Psoas muscle (tissue), 8 donors: ENCODE measurements around the gene TCFL5. TPM values are rescaled to one million over a fixed set of nuclear protein-coding genes. Genes with fewer than 3 reads are reported as not detected.

Experiments
- ATAC-seq, 4 donors: fragments of 200-7000 bp; cut with Tn5 transposase; one replicate each; pipeline ENCODE4 v1.9.1; 2020; ENCODE audit warnings: moderate library complexity in 3 of 4, mild to moderate bottlenecking in 2 of 4
- DNase-seq, 2 donors: peaks; one replicate each; pipeline ENCODE4 v3.0.0-alpha.2; 2020
- H3K27ac ChIP-seq: fragments of 200-600 bp; one replicate; pipeline ENCODE4 v1.8.0; 2022
- H3K27me3 ChIP-seq, 3 donors: fragments of 200-600 bp in 1 of 3; one replicate each; pipeline versions ENCODE4 v1.6.1 to v1.8.0; 2013 to 2022; ENCODE audit warnings: low read length in 2 of 3, mild to moderate bottlenecking in 2 of 3, moderate library complexity in 1 of 3; ENCODE audit not compliant: insufficient read depth in 3 of 3
- H3K36me3 ChIP-seq, 2 donors: fragments of 200-600 bp in 1 of 2; one replicate each; pipeline versions ENCODE4 v1.6.1 to v1.8.0; 2013 to 2022; ENCODE audit warnings: low read depth in 1 of 2, mild to moderate bottlenecking in 1 of 2, moderate library complexity in 1 of 2; ENCODE audit not compliant: insufficient read depth in 1 of 2
- H3K4me1 ChIP-seq: fragments of 200-600 bp; one replicate; pipeline ENCODE4 v1.8.0; 2022
- H3K4me3 ChIP-seq: fragments of 200-600 bp; one replicate; pipeline ENCODE4 v1.8.0; 2022; ENCODE audit warnings: mild to moderate bottlenecking
- H3K9me3 ChIP-seq: fragments of 200-600 bp; one replicate; pipeline ENCODE4 v1.8.0; 2022
- CTCF ChIP-seq: fragments of 200-600 bp; IDR thresholded peaks from one replicate; pipeline ENCODE4 v1.8.0; 2022; ENCODE audit warnings: antibody characterized with exemption
- WGBS, 3 donors: extraction: QIAGEN DNeasy Blood & Tissue Kit; methylation state at CpG; one replicate each; pipeline versions ENCODE4 v1.1.6 to v1.1.7; 2013; 5-methylcytosine and 5-hydroxymethylcytosine counted together
- intact Hi-C, 2 donors: fragments of 100-400 bp; cut with DNase I; formaldehyde crosslinking; loops; one replicate each; pipeline versions ENCODE4 v1.11.0 to v1.14.2; 2022
- polyA plus RNA-seq, 3 donors: library from polyadenylated mRNA; stranded (reverse); fragments of 200-250 nt; gene quantifications; one replicate each; pipeline ENCODE4 v1.2.3, GENCODE V29; 2013
- total RNA-seq, 4 donors: library from RNA; stranded (reverse); fragmentation: NEBNext Ultra II Directional in 2 of 4; extraction: Animal tissue kit (Norgen Biotek cat#: 25700) in 2 of 4; gene quantifications; one replicate each; pipeline versions ENCODE4 v1.2.1 to v1.2.4, GENCODE V29; 2021 to 2023
- donor health status: healthy with polysubstance abuse.
- donor health status: DM: no; HTN: no; CAD: no; lungs with moderate emphysema.
- donor health status: Bipolar disorder and iron deficiency.
- donor health status: healthy.
- donor health status: DM: yes; HTN: yes; CAD: no.
- donor health status: DM: no; HTN: no; CAD: no.
- donor health status: DM: no; HTN: no; CAD: no.
- donor health status: DM: yes; HTN: yes; CAD: no.

Gene TCFL5
- total and polyA plus RNA-seq, 7 donors: 2.3 to 5.2 (median 3.9) TPM

DNA sequence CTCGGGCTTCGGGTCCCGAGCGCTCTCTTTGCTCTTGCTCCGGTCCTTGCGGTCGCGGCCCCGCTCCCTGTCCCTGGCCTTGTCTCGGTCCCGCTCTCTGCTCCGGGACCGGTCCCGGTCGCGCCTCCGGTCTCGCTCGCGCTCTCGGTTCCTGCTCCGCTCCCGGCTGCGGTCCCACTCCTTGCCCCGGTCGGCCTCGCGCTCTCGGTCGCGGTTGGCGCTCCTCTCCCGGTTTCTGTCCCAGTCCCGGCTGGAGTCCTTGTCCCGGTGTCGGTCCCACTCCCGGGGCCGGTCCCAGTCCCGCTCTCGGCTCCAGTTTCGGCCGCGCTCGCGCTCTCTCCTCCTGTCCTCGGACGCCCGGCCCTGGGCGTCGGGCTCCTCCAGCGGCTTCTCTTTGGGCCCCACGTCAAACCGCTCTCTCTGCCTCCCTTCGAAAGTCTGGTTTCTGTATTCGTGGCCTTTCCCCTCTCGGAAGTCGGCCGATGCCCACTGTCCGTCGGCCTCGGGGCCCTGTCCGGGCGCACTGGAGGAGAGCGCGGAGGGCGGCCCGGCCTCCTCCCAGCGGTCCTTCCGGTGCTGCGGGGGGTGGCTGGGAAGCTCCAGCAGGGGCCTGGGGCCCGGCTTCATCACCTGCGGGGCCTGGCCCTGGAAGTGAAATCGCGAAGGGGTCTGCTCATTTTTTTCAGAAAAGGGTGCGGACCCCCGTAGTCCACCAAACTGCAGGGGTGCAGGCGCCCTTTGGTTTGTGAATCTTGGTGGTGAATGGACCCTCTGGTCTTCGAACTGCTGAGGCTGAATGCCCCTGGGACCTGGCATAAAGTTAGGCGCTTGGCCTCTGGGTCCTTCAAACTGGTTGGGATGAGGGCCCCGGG, 17.9 kb upstream of the TCFL5 start:
- intact Hi-C loops: no loop called here
- DNase-seq: peak in 1 of 2 donors; percentile 54
- peaks cover 16% of the 10 kb centered on the region for H3K4me1 ChIP-seq
- no peak for TF ChIP-seq CTCF
- H3K9me3 ChIP-seq: no peaks in the 10 kb centered on the region
- peaks cover 7 to 20% of the 10 kb centered on the region in 2 donors for H3K36me3 ChIP-seq
- ATAC-seq: no peak
- H3K27me3 ChIP-seq: no peaks in the 10 kb centered on the region
- 69 to 74% (median 73%) methylated on average over 78 to 80 of the region's 80 CpGs for WGBS, 3 donors
- H3K27ac ChIP-seq: no peak overlapping the region
- H3K4me3 ChIP-seq: no peak overlapping the region

DNA sequence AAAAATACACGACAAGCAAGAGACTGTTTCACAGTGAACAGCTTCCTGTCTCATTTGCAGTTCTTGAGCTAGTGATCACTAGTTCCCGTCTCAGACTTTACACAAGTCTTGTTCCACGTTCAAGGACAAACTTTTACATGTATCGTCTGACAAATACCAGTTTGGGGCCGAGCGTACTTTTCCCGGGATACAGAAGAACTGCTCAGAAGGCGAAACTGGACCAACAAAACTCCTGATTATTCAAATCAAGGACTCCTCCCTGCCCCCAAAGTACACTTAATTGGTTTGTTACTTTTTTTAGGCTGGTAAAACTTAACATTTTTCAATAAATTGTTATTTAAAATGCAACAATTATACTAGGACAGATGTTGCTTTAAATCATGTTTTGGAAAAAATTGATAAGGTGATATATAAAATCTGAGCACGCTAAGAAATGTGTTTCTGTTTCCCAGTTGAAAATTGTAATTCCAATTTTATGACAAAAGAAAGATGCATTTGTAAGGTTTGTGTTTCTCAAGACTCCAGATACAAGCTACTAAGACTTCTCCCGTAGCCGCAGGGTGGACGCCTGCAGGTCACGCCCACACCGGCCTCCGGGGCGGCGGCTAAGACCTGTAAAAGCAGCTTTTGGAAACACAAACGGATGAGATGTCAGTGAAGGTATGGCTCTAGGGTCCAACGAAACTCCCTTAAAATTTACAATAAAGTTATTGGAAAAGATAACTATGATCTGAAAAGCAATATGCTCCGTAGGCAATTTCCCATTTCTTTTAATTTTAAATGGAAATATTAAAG, 16.8 kb upstream of the TCFL5 start:
- Histone ChIP-seq H3K4me1 (peaks cover 16% of the 10 kb centered on the region), H3K27me3 (no peaks in the 10 kb centered on the region), H3K27ac (no peak overlapping the region), H3K4me3 (no peak overlapping the region), H3K36me3 (peaks cover 7 to 20% of the 10 kb centered on the region in 2 donors), H3K9me3 (no peaks in the 10 kb centered on the region)
- peak in 1 of 2 donors; percentile 20 for DNase-seq
- no peak for TF ChIP-seq CTCF
- ATAC-seq: no peak
- intact Hi-C loops: no loop called here
- 90 to 92% (median 91%) methylated on average over 20 of the region's 20 CpGs for WGBS, 3 donors

DNA sequence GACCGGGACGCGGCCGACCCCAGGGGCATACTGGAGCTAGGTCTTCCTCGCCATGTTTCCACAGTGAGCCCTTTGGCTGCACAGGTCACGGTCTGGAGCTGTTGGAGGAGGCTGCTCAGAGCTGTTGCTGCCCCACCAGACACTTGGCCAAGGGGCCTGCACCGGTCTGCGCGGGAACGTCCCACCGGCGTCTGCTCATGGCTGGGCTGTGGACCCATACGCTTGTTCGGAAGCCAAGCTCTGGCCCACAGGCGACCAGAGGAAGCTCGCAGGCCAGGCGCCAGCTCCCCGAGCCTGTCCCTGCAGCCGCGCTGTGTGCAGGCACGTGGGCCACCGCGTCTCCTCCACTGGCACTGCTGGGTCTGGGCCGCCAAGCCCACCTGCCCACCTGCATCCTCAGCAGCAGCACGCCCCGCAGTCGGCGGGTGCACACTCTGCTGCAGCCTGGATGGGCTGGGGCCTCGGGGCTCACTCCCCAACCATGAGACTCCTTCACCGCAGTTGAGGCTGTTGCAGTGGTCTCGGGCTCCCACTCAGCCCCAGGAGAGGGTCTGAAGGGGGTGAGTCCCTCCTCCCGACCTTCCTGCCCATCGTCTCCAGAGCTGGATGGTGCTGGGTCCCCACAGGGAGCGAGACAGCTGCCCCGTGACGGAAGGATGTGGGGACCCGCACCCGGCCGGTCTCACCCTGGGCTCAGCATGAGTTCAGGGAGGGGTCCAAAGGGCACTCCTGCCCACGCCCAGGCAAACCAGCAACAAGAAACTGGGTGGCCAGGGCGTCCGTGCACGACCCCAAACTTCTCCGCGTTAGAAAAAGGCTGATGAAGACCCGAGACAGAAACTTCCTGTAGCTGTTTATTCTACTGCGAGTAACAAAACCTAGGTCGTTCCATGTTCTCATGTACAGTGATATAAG, 15.5 kb upstream of the TCFL5 start:
- no peaks in the 10 kb centered on the region for H3K27me3 ChIP-seq
- ATAC-seq: peak; percentile 67 to 77 (median 73)
- 37 to 41% (median 38%) methylated on average over 48 of the region's 48 CpGs for WGBS, 3 donors
- H3K9me3 ChIP-seq: no peaks in the 10 kb centered on the region
- peaks cover 16% of the 10 kb centered on the region for H3K4me1 ChIP-seq
- no peak overlapping the region for H3K27ac ChIP-seq
- H3K4me3 ChIP-seq: no peak overlapping the region
- DNase-seq: peak; percentile 82 to 91
- peaks cover 7 to 20% of the 10 kb centered on the region in 2 donors for H3K36me3 ChIP-seq
- intact Hi-C loops: no loop called here
- TF ChIP-seq CTCF: no peak

DNA sequence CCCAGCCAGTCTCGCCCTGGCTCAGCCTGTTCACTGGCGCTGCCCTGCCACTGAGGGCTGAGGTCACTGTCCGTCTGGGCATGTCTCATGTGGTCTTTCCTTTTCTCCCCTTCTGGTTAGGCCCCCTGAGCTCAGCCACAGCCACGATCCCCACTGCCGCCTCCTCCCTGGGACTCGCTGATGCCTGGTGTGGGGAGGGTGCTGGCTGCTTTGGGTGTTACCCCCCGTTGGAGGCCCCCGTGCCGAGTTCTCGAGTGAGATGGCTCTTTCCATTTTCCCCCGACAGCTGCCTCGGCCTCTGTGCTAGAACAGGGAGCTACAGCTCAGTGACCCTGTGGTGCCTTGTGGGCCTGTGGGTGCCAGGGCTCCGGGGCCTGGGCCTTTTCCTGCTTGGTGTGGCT, 14.9 kb upstream of the TCFL5 start:
- TF ChIP-seq CTCF: no peak
- ATAC-seq (peak; percentile 9 to 29 (median 22)), DNase-seq (peak in 1 of 2 donors; percentile 57)
- H3K9me3 ChIP-seq: no peaks in the 10 kb centered on the region
- 56 to 74% (median 57%) methylated on average over 11 to 13 of the region's 13 CpGs for WGBS, 3 donors
- no peak overlapping the region for H3K4me3 ChIP-seq
- peaks cover 16% of the 10 kb centered on the region for H3K4me1 ChIP-seq
- no peaks in the 10 kb centered on the region for H3K27me3 ChIP-seq
- H3K36me3 ChIP-seq: peaks cover 7 to 13% of the 10 kb centered on the region in 2 donors
- H3K27ac ChIP-seq: no peak overlapping the region
- intact Hi-C loops: no loop called here
